GM18951 (cell line): ENCODE data around the gene TBC1D22A.
"Not testable (repeated sequence)": the region's sequence is repeated elsewhere in the genome, so short reads cannot be mapped to it uniquely, and the experiment has no call there.

Experiments
- POLR2A ChIP-seq: IDR thresholded peaks from 4 replicates; pipeline ENCODE4 v1.6.1; 2011; ENCODE audit warnings: mild to moderate bottlenecking; ENCODE audit not compliant: insufficient read length, insufficient read depth; ENCODE audit errors: extremely low read depth
- in situ Hi-C: fragments of 300-500 bp; cut with MboI; formaldehyde crosslinking; loops from one replicate; pipeline ENCODE4 v1.12.0; 2022; ENCODE audit warnings: low sequenced_read_pairs, mixed read lengths, inconsistent platforms; ENCODE audit not compliant: unreplicated experiment

TBC1D22A gene

DNA sequence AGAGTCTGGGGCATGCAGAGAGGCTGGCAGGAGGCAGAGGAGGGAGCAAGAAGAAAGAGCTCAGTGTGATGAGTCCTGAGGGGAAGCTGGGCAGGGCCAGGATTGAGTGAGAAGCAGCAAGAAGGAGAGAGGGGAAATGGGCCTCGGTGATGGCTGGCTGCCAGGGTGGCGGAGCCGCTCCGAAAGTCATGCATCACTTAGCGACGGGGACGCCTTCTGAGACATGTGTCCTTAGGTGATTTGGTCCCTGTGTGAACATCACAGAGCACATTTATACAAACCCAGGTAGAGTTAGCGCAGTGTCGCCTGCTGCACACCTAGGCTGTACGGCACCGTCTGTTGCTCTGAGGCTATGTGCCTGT is 15.1 kb downstream of the TBC1D22A start:
- in situ Hi-C loops = no loop called here

DNA sequence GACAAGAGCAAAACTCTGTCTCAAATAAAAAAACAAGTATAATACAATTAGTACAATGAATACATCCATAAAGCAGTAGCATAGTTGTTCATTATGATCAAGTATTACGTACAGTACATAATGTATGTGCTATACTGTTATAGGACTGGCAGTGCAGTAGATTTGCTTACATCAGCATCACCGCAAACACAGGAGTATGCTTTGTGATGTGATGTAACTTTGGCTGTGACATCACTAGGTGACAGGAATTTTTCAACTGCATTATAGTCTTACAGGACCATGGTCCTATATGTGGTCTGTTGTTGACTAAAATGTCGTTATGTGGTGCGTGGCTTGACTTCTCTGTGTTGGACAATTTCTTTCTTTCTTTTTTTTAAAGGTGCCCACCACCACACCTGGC is 16.6 kb downstream of the TBC1D22A start:
- in situ Hi-C loops = no loop called here
- no peak for TF ChIP-seq POLR2A

More for the DNA sequence above, 15.1 kb downstream of the TBC1D22A start:
- TF ChIP-seq POLR2A = no peak

DNA sequence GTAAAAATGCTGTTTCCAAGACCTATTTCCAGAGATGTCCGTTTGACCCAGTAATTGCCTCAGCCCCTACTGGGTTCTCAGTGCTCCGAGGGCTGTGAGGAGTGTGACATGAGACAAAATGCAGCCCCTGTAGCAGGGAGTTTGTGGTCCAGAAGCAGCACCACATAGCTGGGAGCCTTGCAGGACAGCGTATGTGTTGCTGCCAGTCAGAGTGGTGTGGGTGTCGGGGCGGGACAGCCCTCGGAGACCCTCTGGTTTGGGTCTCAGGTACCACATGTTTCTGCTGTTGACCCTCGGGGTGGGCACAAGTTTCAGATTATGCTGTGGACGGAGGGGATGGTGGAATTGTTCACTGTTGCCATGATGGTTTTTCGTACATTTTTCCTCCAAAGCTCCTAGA is 17.2 kb downstream of the TBC1D22A start:
- in situ Hi-C loops = no loop called here
- no peak for TF ChIP-seq POLR2A

DNA sequence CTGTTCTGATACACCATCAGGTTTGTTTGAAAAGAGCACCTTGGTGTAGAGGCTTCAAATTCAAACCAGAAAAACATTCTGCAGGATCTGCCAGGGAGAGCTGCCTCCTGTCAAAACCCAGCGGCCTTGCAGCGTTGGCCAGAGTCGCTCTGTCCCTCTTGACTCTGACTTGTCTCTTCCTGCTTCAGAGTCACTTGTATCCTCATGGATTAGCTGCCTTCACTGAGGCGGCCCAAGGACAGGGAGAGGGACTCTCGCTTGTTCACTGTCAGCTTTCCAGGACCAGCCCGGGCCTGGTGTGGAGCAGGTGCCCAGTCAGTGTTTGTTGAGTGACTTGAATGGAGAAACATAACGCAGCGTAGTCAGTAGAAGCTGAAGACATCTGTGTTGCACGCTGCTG is 18.0 kb downstream of the TBC1D22A start:
- no peak for TF ChIP-seq POLR2A
- in situ Hi-C loops = no loop called here

DNA sequence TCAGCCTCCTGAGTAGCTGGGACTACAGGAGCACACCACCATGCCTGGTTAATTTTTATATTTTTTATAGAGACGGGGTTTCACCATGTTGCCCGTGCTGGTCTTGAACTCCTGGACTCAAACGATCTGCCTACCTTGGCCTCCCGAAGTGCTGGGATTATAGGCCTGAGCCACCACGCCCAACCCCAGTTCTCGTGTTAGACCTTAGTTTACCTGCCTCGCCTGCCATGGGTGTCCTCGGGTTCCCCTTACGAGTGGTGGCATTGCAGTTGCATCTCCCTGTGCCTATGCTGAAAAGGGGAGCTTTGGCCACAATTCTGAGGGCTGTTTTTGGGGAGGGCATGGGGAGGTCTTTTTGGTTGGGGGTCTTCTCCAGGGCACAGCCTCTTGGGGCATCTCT is 18.8 kb downstream of the TBC1D22A start:
- TF ChIP-seq POLR2A = no peak
- in situ Hi-C loops = no loop called here

DNA sequence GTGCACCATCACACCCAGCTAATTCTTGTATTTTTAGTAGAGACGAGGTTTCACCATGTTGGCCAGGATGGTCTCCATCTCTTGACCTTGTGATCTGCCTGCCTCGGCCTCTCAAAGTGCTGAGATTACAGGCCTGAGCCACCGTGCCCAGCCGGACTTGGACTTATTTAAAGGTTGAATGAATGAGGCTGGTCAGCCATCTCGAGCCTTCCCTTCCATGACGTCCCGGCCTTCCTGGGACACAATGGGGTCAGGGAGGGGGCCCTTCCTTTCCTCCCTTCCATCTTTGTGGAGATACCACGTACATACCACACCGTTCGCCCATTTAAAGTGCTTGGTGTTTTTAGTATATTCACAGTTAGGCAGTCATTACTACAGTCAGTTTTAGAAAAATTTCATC is 19.8 kb downstream of the TBC1D22A start:
- in situ Hi-C loops = not testable (repeated sequence)

DNA sequence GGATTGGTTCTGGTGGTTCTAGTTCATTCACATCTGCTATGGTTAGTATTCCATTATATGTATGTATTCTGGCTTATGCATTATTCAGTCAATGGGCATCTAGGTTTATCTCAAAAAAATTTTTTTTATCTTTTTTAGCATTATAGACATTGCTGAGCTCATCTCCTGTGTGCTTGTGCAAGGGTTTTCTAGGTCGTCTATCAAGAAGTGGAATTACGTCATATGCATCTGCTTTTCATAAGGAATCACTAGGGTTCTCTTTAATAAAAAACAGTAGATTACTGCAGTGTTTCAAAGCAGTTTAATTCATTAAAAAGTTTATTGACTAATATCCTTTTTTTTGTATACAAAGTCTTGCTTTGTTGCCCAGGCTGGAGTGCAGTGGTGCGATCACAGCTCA is 21.3 kb downstream of the TBC1D22A start:
- no peak for TF ChIP-seq POLR2A
- in situ Hi-C loops = no loop called here

DNA sequence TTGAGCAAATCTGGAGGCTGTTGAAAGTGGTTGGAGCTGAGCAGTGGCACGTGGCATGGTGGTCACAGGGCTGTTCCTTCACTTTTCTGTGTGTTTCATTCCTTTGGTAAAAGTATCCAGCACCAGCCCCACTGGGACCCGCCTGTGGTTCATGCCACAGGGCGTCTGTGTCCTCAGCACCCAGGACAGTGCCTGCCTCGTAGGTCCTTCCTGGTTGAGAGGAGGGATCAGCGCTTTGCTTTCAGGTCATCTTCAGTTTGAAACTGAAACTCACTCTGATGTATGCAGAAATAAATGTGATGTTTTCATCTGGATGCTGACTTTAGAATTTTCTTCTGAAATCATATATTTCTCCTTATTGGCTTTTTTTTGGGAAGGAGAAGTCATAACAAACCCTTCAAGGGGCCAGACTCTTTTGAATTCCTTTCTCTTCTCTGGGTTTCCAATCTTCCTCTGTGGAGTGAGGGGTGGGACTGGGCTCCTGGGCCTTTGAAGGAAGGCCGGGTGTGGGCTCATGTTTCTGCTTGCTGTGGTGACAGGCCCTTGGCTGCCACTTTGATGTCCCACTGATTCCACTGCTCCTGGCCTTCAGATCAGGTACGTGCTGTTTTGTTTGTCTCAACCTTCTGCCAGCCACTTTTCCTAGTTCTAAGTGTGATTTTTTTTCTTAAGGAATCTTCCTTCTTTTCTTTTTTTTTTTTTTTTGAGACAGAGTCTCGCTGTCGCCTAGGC is 26.2 kb downstream of the TBC1D22A start:
- in situ Hi-C loops = no loop called here

DNA sequence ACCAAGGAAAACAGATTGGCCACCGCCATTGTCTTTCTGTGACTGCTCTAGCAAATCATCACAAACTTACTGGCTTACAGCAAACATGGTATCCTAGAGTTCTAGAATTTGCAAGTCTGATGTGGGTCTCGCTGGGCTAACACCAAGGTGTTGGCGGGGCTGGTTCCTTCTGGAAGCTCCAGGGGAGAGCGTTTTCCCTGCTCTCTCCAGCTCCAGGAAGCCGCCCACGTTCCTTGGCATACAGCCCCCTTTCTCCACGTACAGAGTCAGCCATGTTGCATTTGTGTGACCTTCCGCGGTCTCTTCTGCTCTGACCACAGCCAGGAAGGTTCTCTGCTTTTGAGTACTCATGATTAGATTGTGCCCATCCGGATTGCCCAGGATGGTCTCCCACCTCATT is 27.5 kb downstream of the TBC1D22A start:
- TF ChIP-seq POLR2A = no peak
- in situ Hi-C loops = no loop called here

More for the DNA sequence above, 26.2 kb downstream of the TBC1D22A start:
- TF ChIP-seq POLR2A = no peak

DNA sequence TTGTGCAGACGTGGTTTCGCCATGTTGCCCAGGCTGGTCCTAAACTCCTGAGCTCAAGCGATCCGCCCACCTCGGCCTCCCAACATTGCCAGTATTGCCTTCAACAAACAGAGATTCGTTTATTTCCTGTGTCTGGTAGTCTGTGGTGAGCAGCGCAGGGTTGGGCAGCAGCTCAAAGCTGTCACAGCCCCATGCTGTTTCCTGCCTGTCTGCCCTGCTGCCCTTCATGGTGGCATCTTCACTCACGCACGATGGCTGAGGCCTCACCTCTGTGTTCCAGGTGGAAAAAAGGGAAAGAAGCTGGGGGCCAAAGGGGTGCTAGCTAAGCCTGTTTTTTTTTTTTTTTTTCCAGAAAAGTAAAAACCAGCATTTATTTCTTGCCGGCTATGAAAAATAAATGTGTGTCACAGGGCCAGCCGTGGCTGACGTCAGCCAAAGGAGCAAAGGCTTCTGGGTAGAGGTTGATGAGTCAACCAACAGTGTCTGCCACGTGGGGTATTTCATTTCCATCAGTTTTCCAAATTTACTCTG is 28.8 kb downstream of the TBC1D22A start:
- TF ChIP-seq POLR2A = no peak
- in situ Hi-C loops = no loop called here

DNA sequence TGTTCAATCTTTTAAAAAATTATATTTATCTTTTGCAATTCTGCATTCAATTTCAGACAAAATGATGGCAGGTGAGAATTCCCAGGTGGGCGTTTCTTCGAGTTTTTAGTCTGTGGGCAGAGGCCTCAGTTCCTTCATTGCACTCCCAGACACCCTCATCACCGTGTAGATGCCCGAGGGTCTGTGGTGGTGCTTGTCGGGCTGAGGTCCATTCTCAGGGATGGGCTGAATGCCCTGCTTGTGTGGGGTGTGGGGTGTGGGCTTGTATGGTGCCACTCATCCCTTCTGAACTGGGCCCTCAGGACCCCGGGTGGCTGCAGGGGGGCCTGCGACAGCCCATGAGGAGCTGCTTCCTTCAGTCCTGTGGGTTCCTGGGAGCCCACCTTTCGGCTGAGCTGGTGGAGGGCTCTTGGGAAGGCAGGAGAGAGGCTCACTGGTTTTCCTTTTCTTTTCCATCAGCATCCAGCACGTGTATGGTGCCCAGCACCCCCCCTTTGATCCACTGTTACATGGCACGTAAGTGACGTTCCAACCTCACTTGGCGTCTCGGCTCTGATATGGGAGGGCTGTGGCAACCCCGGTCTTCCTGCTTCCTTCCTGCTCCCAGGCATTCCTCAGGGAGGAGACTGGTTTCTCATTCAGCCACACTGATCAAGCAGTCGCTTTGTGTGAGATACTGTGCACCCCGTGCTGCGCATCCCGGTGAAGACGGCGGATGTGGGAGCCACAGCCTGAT is 29.8 kb downstream of the TBC1D22A start:
- no peak for TF ChIP-seq POLR2A
- in situ Hi-C loops = no loop called here

DNA sequence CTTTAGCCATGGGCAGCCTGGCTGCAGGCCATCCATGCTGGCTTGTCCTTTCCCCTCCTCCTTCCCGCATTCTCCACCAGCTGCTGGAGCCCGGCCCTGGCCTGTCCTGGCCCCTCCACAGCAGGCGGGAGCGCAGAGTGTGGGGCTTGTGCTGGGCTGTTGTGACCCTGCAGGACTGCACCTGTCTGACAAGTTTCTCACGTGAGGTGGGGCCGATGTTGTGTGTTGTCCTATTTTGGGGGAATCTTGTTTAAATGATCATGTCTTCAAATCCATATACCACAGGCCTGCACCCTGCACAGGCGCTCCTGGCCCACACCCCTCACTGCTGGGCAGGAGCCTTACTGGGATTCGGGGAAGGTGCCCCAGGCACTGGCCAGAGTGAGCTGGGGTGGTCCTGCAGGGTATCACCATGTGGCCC is 30.4 kb downstream of the TBC1D22A start:
- TF ChIP-seq POLR2A = no peak
- in situ Hi-C loops = no loop called here

DNA sequence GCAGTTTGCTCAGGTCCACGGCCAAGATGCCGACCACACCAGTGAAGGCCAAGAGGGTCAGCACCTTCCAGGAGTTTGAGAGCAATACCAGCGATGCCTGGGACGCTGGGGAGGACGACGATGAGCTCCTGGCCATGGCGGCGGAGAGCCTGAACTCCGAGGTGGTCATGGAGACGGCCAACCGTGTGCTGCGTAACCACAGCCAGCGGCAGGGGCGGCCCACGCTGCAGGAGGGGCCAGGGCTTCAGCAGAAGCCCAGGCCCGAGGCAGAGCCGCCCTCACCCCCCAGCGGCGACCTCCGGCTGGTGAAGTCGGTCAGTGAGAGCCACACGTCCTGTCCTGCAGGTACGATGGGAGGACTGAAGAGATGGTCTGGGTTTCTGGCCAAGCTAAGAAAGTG is 31.0 kb downstream of the TBC1D22A start:
- in situ Hi-C loops = no loop called here
- no peak for TF ChIP-seq POLR2A

DNA sequence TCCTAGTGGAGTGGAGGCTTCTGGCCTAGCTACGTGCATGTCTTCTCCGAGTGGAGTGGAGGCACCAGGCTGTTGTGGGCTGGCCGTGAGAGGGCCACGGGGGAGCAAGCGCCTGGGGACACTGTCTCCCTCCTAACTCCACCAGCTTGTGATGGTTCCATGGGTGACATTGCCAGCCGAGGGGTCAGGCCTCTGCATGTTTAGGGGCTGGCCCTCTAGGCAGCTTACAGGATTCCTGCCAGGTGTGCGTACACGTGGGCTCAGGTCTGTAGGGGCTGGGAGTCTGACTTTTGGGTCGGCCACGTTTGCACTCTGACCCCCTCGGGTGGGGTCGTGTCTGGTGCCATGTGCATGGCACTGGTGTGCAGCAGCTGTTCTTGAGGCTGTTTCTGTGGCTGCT is 31.6 kb downstream of the TBC1D22A start:
- no peak for TF ChIP-seq POLR2A
- in situ Hi-C loops = no loop called here

DNA sequence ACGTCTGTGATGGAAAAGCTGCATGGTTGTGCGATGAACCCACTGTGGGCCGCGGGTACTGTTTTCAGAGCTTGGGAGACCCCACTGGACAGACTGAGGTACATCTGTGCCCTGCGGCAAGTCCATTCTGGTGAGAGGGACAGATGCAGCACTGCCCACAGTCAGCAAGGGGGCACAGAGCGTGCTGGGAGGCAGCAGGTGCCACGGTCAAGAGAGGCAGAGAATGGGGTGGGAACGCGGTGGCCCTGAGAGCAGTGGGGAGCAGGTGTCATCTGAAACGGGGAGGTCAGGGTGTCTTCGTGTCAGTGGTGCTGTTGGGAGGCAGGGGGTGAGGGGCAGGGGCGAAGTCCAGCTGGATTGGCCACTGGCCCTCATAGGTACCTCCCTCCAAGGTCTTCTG is 32.0 kb downstream of the TBC1D22A start:
- in situ Hi-C loops = no loop called here
- no peak for TF ChIP-seq POLR2A

DNA sequence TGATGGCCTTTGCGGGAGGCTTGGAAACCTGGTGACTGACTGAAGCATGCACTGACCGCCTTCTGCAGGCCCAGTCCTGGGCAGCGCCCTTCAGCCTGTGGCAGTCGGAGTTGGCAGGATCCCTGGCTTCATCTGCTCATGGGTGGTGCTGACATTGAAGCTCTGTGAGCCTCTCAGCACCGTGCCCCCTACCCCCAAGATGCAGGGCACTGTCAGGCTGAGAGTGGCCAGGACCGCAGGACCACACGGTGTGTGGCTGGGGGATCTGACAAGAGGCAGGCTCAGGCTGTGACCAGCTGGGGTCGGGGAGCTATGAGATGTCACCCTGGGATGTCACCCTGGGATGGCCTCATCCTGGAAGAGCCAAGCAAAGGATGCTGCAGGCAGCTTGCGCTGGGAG is 32.7 kb downstream of the TBC1D22A start:
- in situ Hi-C loops = no loop called here
- TF ChIP-seq POLR2A = no peak
